Activated naive CD4-positive, alpha-beta T cell treated with anti-CD3 and anti-CD28 coated beads, Interleukin-2, amount 50 U/mL, for 16 hours (primary cell): ENCODE data around the gene SCARB1.

Source experiments
- DNase-seq: peaks from one replicate; pipeline ENCODE4 v3.0.0-alpha.2; 2020

Gene SCARB1

GRCh38 chr12:124790650-124791400 lies 72.8 kb downstream of the SCARB1 start:
- DNase-seq = no peak

- DNase-seq = no peak
Observed at GRCh38 chr12:124788936-124789555, 74.6 kb downstream of the SCARB1 start.

- DNase-seq = no peak
Observed at GRCh38 chr12:124786061-124786964, 77.4 kb downstream of the SCARB1 start.

- DNase-seq = no peak
Observed at GRCh38 chr12:124784871-124785572, 78.6 kb downstream of the SCARB1 start.

GRCh38 chr12:124783087-124783486 lies 80.6 kb downstream of the SCARB1 start:
- no peak for DNase-seq

GRCh38 chr12:124782132-124782531 lies 81.5 kb downstream of the SCARB1 start:
- no peak for DNase-seq

GRCh38 chr12:124780752-124781685 lies 82.6 kb downstream of the SCARB1 start:
- DNase-seq = no peak

- no peak for DNase-seq
Observed at GRCh38 chr12:124780336-124780735, 83.3 kb downstream of the SCARB1 start.

- no peak for DNase-seq
Observed at GRCh38 chr12:124779161-124780141, 84.2 kb downstream of the SCARB1 start.

- no peak for DNase-seq
Observed at GRCh38 chr12:124778411-124778810, 85.3 kb downstream of the SCARB1 start.

- no peak for DNase-seq
Observed at GRCh38 chr12:124777399-124778372, 86.0 kb downstream of the SCARB1 start.

- no peak for DNase-seq
Observed at GRCh38 chr12:124776125-124776513, 87.5 kb downstream of the SCARB1 start.

GRCh38 chr12:124774462-124775167 lies 89.0 kb downstream of the SCARB1 start:
- peak; percentile 81 for DNase-seq

GRCh38 chr12:124774054-124774461 lies 89.6 kb downstream of the SCARB1 start:
- DNase-seq = no peak

- DNase-seq = no peak
Observed at GRCh38 chr12:124772289-124773170, 91.1 kb downstream of the SCARB1 start.

- peak; percentile 83 for DNase-seq
Observed at GRCh38 chr12:124771462-124772288, 92.0 kb downstream of the SCARB1 start.

- DNase-seq = no peak
Observed at GRCh38 chr12:124770728-124771127, 92.9 kb downstream of the SCARB1 start.
